Mucosa of stomach (tissue), 1 donor: ENCODE measurements around the gene BLVRA.
"Not testable (repeated sequence)": the region's sequence is repeated elsewhere in the genome, so short reads cannot be mapped to it uniquely, and the experiment has no call there.

ENCODE experiments used
- H3K27me3 ChIP-seq: one replicate; pipeline ENCODE4 v1.7.0; 2013; ENCODE audit warnings: mild to moderate bottlenecking, low read length; ENCODE audit not compliant: control insufficient read depth, insufficient read depth
- H3K36me3 ChIP-seq: one replicate; pipeline ENCODE4 v1.7.0; 2013; ENCODE audit warnings: low read length; ENCODE audit not compliant: control insufficient read depth, insufficient read depth
- H3K4me1 ChIP-seq: one replicate; pipeline ENCODE4 v1.7.0; 2013; ENCODE audit warnings: mild to moderate bottlenecking, low read length; ENCODE audit not compliant: control insufficient read depth, insufficient read depth
- H3K4me3 ChIP-seq: one replicate; pipeline ENCODE4 v1.7.0; 2013; ENCODE audit warnings: low read length
- H3K9ac ChIP-seq: one replicate; pipeline ENCODE4 v1.7.0; 2013; ENCODE audit warnings: mild to moderate bottlenecking, low read length, moderate library complexity
- H3K9me3 ChIP-seq: one replicate; pipeline ENCODE4 v1.7.0; 2013; ENCODE audit warnings: mild to moderate bottlenecking, low read length, moderate library complexity; ENCODE audit not compliant: control insufficient read depth
- donor health status: Pancreatic carcinoma.

BLVRA gene

GRCh38 chr7:43766564-43766963 is 8.1 kb downstream of the BLVRA start:
- Histone ChIP-seq H3K36me3 (no peaks in the 10 kb centered on the region), H3K4me3 (no peak overlapping the region), H3K27me3 (no peaks in the 10 kb centered on the region), H3K9me3 (no peaks in the 10 kb centered on the region), H3K4me1 (peaks cover 14% of the 10 kb centered on the region), H3K9ac (no peak overlapping the region)

DNA sequence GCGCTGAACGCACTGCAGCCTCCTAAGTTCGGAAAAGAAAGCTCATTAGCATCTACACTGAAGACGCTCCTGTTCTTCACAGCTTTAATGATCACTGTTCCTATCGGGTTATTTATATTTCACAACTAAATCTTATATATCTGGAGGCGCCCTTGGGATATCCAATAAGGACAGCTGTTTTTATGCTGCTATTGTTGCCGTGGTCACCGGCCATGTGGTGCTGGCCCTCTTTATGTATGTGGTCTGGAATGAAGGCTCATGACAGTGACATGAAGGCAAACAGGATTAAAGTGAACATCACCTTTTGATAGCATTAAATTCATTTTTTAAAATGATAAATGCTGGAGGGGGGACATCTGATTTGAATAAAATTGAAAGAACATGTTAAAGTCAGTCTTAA is 8.8 kb downstream of the BLVRA start:
- Histone ChIP-seq H3K27me3 (no peaks in the 10 kb centered on the region), H3K4me1 (peaks cover 14% of the 10 kb centered on the region), H3K9ac (no peak overlapping the region), H3K4me3 (no peak overlapping the region), H3K36me3 (no peaks in the 10 kb centered on the region), H3K9me3 (no peaks in the 10 kb centered on the region)

DNA sequence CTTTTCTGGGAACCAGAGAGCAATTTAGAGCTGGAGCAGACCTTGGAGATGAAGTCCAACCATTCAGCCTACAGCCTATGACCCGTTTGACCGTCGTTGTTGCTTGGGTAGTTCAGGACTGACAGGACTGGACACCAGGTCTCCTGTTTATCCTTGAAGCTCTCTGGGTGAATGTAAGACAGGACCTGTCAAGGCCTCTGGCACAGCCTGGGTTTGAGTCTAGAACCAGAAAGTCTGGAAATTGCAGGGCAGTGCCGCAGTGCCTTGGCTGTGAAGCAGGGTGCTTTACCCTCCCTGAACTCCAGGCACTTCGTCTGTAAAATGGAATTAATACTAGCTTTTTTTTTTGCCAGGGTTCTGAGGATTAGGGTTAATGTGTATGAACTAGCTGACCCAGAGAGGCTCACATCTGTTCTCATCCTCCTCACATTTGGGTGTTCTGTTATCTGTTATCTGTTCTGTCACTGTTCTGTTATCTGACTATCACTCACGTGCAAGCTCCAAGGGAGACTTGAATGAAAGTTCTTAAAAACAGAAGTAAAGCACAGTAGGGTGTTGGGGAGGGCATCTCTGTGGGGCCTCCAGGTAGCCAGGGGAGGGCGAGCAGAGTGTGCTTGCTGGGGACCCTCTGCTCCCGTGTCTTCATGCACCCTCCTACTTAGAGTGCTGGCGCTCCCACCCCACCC is 9.9 kb downstream of the BLVRA start:
- no peaks in the 10 kb centered on the region for H3K9me3 ChIP-seq
- no peaks in the 10 kb centered on the region for H3K36me3 ChIP-seq
- no peaks in the 10 kb centered on the region for H3K27me3 ChIP-seq
- H3K4me1 ChIP-seq, result peaks cover 14% of the 10 kb centered on the region
- H3K9ac ChIP-seq, result no peak overlapping the region
- no peak overlapping the region for H3K4me3 ChIP-seq

GRCh38 chr7:43768887-43769272 is 10.4 kb downstream of the BLVRA start:
- Histone ChIP-seq H3K9me3 (no peaks in the 10 kb centered on the region), H3K27me3 (no peaks in the 10 kb centered on the region), H3K9ac (no peak overlapping the region), H3K36me3 (no peaks in the 10 kb centered on the region), H3K4me3 (no peak overlapping the region), H3K4me1 (peaks cover 14% of the 10 kb centered on the region)

DNA sequence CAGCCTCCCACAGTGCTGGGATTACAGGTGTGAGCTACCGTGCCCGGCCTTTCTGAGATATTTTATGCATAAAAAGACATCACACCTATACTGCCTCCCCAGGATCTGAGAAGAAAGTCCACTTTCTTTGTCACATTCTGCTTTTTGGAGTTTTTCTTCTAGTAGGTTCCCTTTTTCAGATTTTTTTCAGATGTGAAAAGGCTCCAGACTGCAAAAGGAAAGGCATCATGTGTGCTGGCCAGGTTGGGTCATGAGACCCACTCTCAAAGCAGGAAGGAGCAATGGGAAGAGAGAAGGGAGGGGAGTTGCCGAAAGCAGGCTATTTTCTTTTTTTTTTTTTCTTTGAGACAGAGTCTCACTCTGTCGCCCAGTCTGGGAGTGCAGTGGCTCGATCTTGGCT is 10.8 kb downstream of the BLVRA start:
- Histone ChIP-seq H3K4me1 (peaks cover 10% of the 10 kb centered on the region), H3K27me3 (no peaks in the 10 kb centered on the region), H3K9ac (no peak overlapping the region), H3K9me3 (no peaks in the 10 kb centered on the region), H3K4me3 (no peak overlapping the region), H3K36me3 (no peaks in the 10 kb centered on the region)

- Histone ChIP-seq H3K36me3 (no peaks in the 10 kb centered on the region), H3K4me1 (peaks cover 4% of the 10 kb centered on the region), H3K9me3 (no peaks in the 10 kb centered on the region), H3K27me3 (no peaks in the 10 kb centered on the region), H3K9ac (no peak overlapping the region), H3K4me3 (no peak overlapping the region)
These were observed 11.4 kb downstream of the BLVRA start for GRCh38 chr7:43769791-43770465.

DNA sequence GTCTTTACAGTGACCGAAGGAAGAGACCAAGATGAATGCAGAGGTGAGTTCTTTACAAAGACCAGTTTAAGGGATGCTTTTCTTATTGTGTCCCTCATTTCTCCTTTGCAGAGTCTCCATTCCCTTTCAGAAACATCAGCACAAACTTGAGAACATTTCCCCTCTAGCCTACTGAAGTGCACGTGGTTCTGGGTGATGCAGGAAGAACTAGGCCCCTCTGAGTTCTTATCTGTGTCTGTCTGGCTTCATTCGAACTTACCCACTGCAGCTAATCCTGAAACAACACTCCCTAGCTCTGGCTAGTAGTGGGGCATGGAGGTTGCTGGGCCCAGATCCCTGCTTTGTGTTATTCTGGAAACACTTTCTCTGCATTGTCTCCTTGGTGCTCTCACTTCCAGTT is 12.6 kb downstream of the BLVRA start:
- Histone ChIP-seq H3K27me3 (no peaks in the 10 kb centered on the region), H3K9me3 (no peaks in the 10 kb centered on the region), H3K4me1 (no peaks in the 10 kb centered on the region), H3K36me3 (no peaks in the 10 kb centered on the region), H3K9ac (no peak overlapping the region), H3K4me3 (no peak overlapping the region)

- no peaks in the 10 kb centered on the region for H3K36me3 ChIP-seq
- no peak overlapping the region for H3K4me3 ChIP-seq
- H3K4me1 ChIP-seq, result no peaks in the 10 kb centered on the region
- no peaks in the 10 kb centered on the region for H3K27me3 ChIP-seq
- no peaks in the 10 kb centered on the region for H3K9me3 ChIP-seq
- H3K9ac ChIP-seq, result no peak overlapping the region
These were observed 13.1 kb downstream of the BLVRA start for GRCh38 chr7:43771573-43771972.

DNA sequence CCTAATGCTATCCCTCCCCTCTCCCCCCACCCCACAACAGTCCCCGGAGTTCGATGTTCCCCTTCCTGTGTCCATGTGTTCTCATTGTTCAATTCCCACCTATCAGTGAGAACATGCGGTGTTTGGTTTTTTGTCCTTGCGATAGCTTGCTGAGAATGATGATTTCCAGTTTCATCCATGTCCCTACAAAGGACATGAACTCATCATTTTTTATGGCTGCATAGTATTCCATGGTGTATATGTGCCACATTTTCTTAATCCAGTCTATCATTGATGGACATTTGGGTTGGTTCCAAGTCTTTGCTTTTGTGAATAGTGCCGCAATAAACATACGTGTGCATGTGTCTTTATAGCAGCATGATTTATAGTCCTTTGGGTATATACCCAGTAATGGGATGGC is 14.8 kb downstream of the BLVRA start:
- H3K9me3 ChIP-seq, H3K4me1 ChIP-seq, H3K36me3 ChIP-seq: not testable (repeated sequence)

GRCh38 chr7:43775255-43775654 is 16.8 kb downstream of the BLVRA start:
- not testable (repeated sequence) for H3K9ac ChIP-seq, H3K4me1 ChIP-seq, H3K36me3 ChIP-seq, H3K9me3 ChIP-seq, H3K4me3 ChIP-seq, H3K27me3 ChIP-seq

More for the DNA sequence above, 14.8 kb downstream of the BLVRA start:
- H3K9ac ChIP-seq, H3K27me3 ChIP-seq, H3K4me3 ChIP-seq: not testable (repeated sequence)

GRCh38 chr7:43778293-43779044 is 20.0 kb downstream of the BLVRA start:
- not testable (repeated sequence) for H3K4me1 ChIP-seq, H3K27me3 ChIP-seq, H3K4me3 ChIP-seq, H3K36me3 ChIP-seq, H3K9ac ChIP-seq, H3K9me3 ChIP-seq

DNA sequence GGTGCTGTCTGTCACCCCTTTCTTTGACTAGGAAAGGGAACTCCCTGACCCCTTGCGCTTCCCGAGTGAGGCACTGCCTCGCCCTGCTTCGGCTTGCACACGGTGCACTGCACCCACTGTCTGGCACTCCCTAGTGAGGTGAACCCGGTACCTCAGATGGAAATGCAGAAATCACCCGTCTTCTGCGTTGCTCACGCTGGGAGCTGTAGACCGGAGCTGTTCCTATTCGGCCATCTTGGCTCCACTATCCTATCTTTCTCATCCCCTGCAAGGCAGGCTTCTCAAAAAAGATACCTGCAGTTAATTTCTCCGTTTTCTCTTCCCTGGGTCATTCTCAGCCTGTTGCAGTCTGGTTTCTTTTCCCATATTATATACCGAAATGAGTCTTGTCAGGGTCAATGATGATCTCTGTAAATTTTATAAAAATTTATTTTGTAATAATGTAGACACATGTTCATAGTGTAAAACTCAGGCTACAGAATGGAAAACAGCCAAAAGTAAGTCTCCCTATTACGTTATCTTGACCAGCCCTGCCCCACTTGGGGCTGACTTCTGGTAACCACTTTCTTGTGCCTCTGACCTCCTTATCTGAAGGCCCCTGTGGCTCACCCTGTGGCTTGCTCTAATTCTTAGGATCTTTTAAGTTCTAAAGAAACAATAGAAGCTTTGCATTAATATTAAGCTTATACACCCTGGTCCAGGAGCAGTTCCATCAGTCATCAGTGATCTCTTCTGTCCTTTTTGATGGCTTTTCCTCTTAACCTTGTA is 20.7 kb downstream of the BLVRA start:
- H3K36me3 ChIP-seq, result no peaks in the 10 kb centered on the region
- H3K27me3 ChIP-seq, result no peaks in the 10 kb centered on the region
- no peak overlapping the region for H3K4me3 ChIP-seq
- H3K4me1 ChIP-seq, result peaks cover 4% of the 10 kb centered on the region
- H3K9ac ChIP-seq, result no peak overlapping the region
- no peaks in the 10 kb centered on the region for H3K9me3 ChIP-seq
